IMR-90 (cell line): ENCODE results near the gene PSTK. TPM values are rescaled to one million over a fixed set of nuclear protein-coding genes. Genes with fewer than 3 reads are reported as not detected.
A peak's percentile ranks its signal among the peaks of the same experiment; 100 is the strongest.

Experiments
- MAZ ChIP-seq: IDR thresholded peaks from 2 replicates; pipeline ENCODE4 v1.6.1; 2012; ENCODE audit warnings: low read depth, mild to moderate bottlenecking, low read length, improper control_type of control experiment, moderate library complexity, borderline replicate concordance
- USF2 ChIP-seq: fragments of 150-350 bp; IDR thresholded peaks from 2 replicates; pipeline ENCODE4 v1.6.1; 2017; ENCODE audit warnings: mild to moderate bottlenecking, antibody characterized with exemption, low read length, low read depth
- polyA plus RNA-seq, 3 experiments: library from polyadenylated mRNA; depleted of rRNA; stranded (reverse); fragments of >200 nt; gene quantifications; 2 replicates each; pipeline ENCODE4 v1.2.3, GENCODE V29; 2012; ENCODE audit warnings: low replicate concordance in 1 of 3
- total RNA-seq: library from RNA; depleted of rRNA; stranded (reverse); fragments of >200 nt; gene quantifications from 2 replicates; pipeline ENCODE4 v1.2.3, GENCODE V29; 2012

PSTK gene
- total and polyA plus RNA-seq, 2 of the 4 experiments (the other 2 are of a cell fraction): 4.1 to 4.2 TPM

GRCh38 chr10:123008355-123009104, 28.3 kb downstream of the PSTK start, which contains the start of the genes ACADSB and IKZF5 (continued):
- TF ChIP-seq USF2 (no peak), MAZ (peak; percentile 99)
